Measurements from ENCODE around the gene GAS6.
"Not testable (repeated sequence)": the region's sequence is repeated elsewhere in the genome, so short reads cannot be mapped to it uniquely, and the experiment has no call there.

Gene GAS6

GRCh38 chr13:113886561-113887112 is 22.8 kb upstream of the GAS6 start:
- DNase-seq = no peak

- no peak for DNase-seq
Observed at GRCh38 chr13:113884821-113885220, 20.9 kb upstream of the GAS6 start.

- DNase-seq = no peak
Observed at GRCh38 chr13:113883921-113884804, 20.3 kb upstream of the GAS6 start.

GRCh38 chr13:113883314-113883811 is 19.5 kb upstream of the GAS6 start:
- DNase-seq = no peak

- DNase-seq = no peak
Observed at GRCh38 chr13:113882716-113883115, 18.8 kb upstream of the GAS6 start.

GRCh38 chr13:113882267-113882630 is 18.4 kb upstream of the GAS6 start:
- no peak for DNase-seq

- DNase-seq = no peak
Observed at GRCh38 chr13:113881614-113882266, 17.9 kb upstream of the GAS6 start.

GRCh38 chr13:113880651-113881611 is 17.1 kb upstream of the GAS6 start:
- no peak for DNase-seq

GRCh38 chr13:113879494-113880360 is 15.9 kb upstream of the GAS6 start:
- DNase-seq = no peak

GRCh38 chr13:113879017-113879416 is 15.1 kb upstream of the GAS6 start:
- DNase-seq = no peak

GRCh38 chr13:113877149-113877990 is 13.5 kb upstream of the GAS6 start:
- no peak for DNase-seq

- no peak for DNase-seq
Observed at GRCh38 chr13:113876346-113877148, 12.7 kb upstream of the GAS6 start.

- DNase-seq = no peak
Observed at GRCh38 chr13:113875837-113876281, 12.0 kb upstream of the GAS6 start.

GRCh38 chr13:113875429-113875815 is 11.5 kb upstream of the GAS6 start:
- no peak for DNase-seq

- DNase-seq = no peak
Observed at GRCh38 chr13:113874579-113875428, 10.9 kb upstream of the GAS6 start.

GRCh38 chr13:113874177-113874576 is 10.3 kb upstream of the GAS6 start:
- no peak for DNase-seq

GRCh38 chr13:113869263-113869662 is 5.4 kb upstream of the GAS6 start:
- no peak for DNase-seq

- not testable (repeated sequence) for DNase-seq
Observed at GRCh38 chr13:113867913-113868312, 4.0 kb upstream of the GAS6 start.

GRCh38 chr13:113865427-113865826 is 1.6 kb upstream of the GAS6 start:
- DNase-seq = no peak

All from NCI-H446 treated with DMSO at 0.1 percent for 48 hours (cell line).